Measurements from ENCODE around the gene EPHX1. TPM values are rescaled to one million over a fixed set of nuclear protein-coding genes. Genes with fewer than 3 reads are reported as not detected.
"Not testable (repeated sequence)": the region's sequence is repeated elsewhere in the genome, so short reads cannot be mapped to it uniquely, and the experiment has no call there.

Gene EPHX1
- polyA plus RNA-seq, 4 donors = 7.6 to 39.1 (median 16.7) TPM

GRCh38 chr1:225810579-225811538, 935 bp downstream of the EPHX1 start:
- Histone ChIP-seq H3K4me1 (ENCODE audit: control insufficient read depth in 3 of 3, insufficient read depth in 2 of 3, low read depth in 1 of 3, low read length in 2 of 3) (peaks cover 5 to 29% (median 8%) of the 10 kb centered on the region in 3 donors), H3K27ac (ENCODE audit: low read depth in 1 of 3, low read length in 2 of 3) (peak overlapping the region in 2 of 3 donors; percentile 41 to 56), H3K4me3 (ENCODE audit: low read depth in 1 of 3, low read length in 3 of 3) (peak overlapping the region; percentile 37 to 77 (median 65))
- peak; percentile 27 to 48 for DNase-seq
- 20 to 24% (median 24%) methylated on average over 29 of the region's 29 CpGs for WGBS, 3 donors
- not testable (repeated sequence) for H3K27me3 ChIP-seq (ENCODE audit: control insufficient read depth in 3 of 3, insufficient read depth in 3 of 3, low read length in 3 of 3); H3K9me3 ChIP-seq (ENCODE audit: control insufficient read depth in 2 of 2, insufficient read depth in 1 of 2, low read depth in 1 of 2, low read length in 1 of 2); H3K36me3 ChIP-seq (ENCODE audit: control insufficient read depth in 3 of 3, insufficient read depth in 2 of 3, low read depth in 1 of 3, low read length in 3 of 3); FAIRE-seq

DNA sequence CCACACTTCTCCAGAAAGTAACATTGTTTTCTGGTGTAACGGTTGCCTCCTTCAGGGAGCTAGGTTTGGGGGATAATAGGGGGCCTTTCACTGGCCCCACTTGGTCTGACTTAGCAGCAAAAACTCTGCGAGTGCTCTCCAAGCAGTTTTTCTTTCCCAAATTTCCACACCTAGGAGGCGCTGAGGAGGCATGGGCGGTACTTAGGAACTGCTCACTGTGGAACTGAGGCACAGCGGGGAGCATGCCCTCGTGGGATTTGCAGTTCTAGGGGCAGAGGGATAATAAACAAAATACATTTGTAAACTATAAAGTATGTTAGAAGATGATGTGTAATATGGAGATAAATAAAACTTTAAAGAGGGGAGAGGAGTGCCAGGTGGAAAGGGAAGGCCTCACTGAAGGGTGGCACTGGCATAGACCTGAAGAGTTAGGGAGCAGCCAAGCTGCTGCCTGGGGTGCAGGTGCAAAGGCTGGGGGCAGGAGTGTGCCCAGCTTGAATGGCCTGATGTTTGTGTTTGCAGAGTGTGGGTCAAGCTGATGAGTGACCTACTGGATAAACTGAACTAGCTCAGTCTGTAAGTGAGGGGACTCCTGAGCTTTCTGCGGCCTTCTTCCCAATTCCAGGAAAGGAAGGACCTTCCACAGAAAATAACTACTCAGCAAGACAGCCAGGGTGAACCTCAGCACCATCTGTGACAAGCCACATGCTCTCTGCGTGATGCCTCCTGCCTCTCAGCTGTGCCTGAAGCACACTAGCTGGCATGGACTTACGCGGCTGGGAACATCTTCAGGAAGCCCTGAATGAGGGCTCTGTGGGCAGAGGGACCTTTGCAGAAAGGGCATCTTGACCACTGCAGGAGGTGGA, 1.9 kb downstream of the EPHX1 start:
- no peak overlapping the region for H3K4me3 ChIP-seq (ENCODE audit: low read depth in 1 of 3, low read length in 3 of 3)
- H3K27me3 ChIP-seq (ENCODE audit: control insufficient read depth in 3 of 3, insufficient read depth in 3 of 3, low read length in 3 of 3) = peaks cover 0 to 4% (median 0%) of the 10 kb centered on the region in 3 donors
- 72 to 78% (median 74%) methylated on average over 10 of the region's 10 CpGs for WGBS, 3 donors

GRCh38 chr1:225812488-225813213, 2.7 kb downstream of the EPHX1 start:
- no peak overlapping the region for H3K4me3 ChIP-seq (ENCODE audit: low read depth in 1 of 3, low read length in 3 of 3)
- peaks cover 11 to 37% (median 16%) of the 10 kb centered on the region in 3 donors for H3K4me1 ChIP-seq (ENCODE audit: control insufficient read depth in 3 of 3, insufficient read depth in 2 of 3, low read depth in 1 of 3, low read length in 2 of 3)
- WGBS, 3 donors = 57 to 69% (median 61%) methylated on average over 8 of the region's 8 CpGs
- no peaks in the 10 kb centered on the region for H3K9me3 ChIP-seq (ENCODE audit: control insufficient read depth in 2 of 2, insufficient read depth in 1 of 2, low read depth in 1 of 2, low read length in 1 of 2)
- DNase-seq (no peak), FAIRE-seq (no peak)
- peaks cover 0 to 4% (median 0%) of the 10 kb centered on the region in 3 donors for H3K27me3 ChIP-seq (ENCODE audit: control insufficient read depth in 3 of 3, insufficient read depth in 3 of 3, low read length in 3 of 3)
- peak overlapping the region; percentile 45 to 66 (median 63) for H3K27ac ChIP-seq (ENCODE audit: low read depth in 1 of 3, low read length in 2 of 3)
- H3K36me3 ChIP-seq (ENCODE audit: control insufficient read depth in 3 of 3, insufficient read depth in 2 of 3, low read depth in 1 of 3, low read length in 3 of 3) = peaks cover 0 to 16% (median 0%) of the 10 kb centered on the region in 3 donors

More for the DNA sequence above, 1.9 kb downstream of the EPHX1 start:
- no peaks in the 10 kb centered on the region for H3K9me3 ChIP-seq (ENCODE audit: control insufficient read depth in 2 of 2, insufficient read depth in 1 of 2, low read depth in 1 of 2, low read length in 1 of 2)
- H3K4me1 ChIP-seq (ENCODE audit: control insufficient read depth in 3 of 3, insufficient read depth in 2 of 3, low read depth in 1 of 3, low read length in 2 of 3) = peaks cover 8 to 29% (median 11%) of the 10 kb centered on the region in 3 donors
- FAIRE-seq = no peak
- no peak for DNase-seq
- H3K36me3 ChIP-seq (ENCODE audit: control insufficient read depth in 3 of 3, insufficient read depth in 2 of 3, low read depth in 1 of 3, low read length in 3 of 3) = peaks cover 0 to 8% (median 0%) of the 10 kb centered on the region in 3 donors
- H3K27ac ChIP-seq (ENCODE audit: low read depth in 1 of 3, low read length in 2 of 3) = peak overlapping the region in 1 of 3 donors; percentile 63

GRCh38 chr1:225813214-225813964, 3.5 kb downstream of the EPHX1 start:
- H3K9me3 ChIP-seq (ENCODE audit: control insufficient read depth in 2 of 2, insufficient read depth in 1 of 2, low read depth in 1 of 2, low read length in 1 of 2) = no peaks in the 10 kb centered on the region
- H3K36me3 ChIP-seq (ENCODE audit: control insufficient read depth in 3 of 3, insufficient read depth in 2 of 3, low read depth in 1 of 3, low read length in 3 of 3) = peaks cover 0 to 16% (median 0%) of the 10 kb centered on the region in 3 donors
- WGBS, 3 donors = 4 to 27% (median 15%) methylated on average over 9 to 10 of the region's 10 CpGs
- H3K4me3 ChIP-seq (ENCODE audit: low read depth in 1 of 3, low read length in 3 of 3) = no peak overlapping the region
- FAIRE-seq (no peak), DNase-seq (peak; percentile 79 to 91)
- peaks cover 11 to 40% (median 16%) of the 10 kb centered on the region in 3 donors for H3K4me1 ChIP-seq (ENCODE audit: control insufficient read depth in 3 of 3, insufficient read depth in 2 of 3, low read depth in 1 of 3, low read length in 2 of 3)
- peak overlapping the region; percentile 45 to 66 (median 63) for H3K27ac ChIP-seq (ENCODE audit: low read depth in 1 of 3, low read length in 2 of 3)
- H3K27me3 ChIP-seq (ENCODE audit: control insufficient read depth in 3 of 3, insufficient read depth in 3 of 3, low read length in 3 of 3) = peaks cover 0 to 4% (median 0%) of the 10 kb centered on the region in 3 donors

GRCh38 chr1:225814381-225814780, 4.5 kb downstream of the EPHX1 start:
- peaks cover 11 to 40% (median 16%) of the 10 kb centered on the region in 3 donors for H3K4me1 ChIP-seq (ENCODE audit: control insufficient read depth in 3 of 3, insufficient read depth in 2 of 3, low read depth in 1 of 3, low read length in 2 of 3)
- H3K27ac ChIP-seq (ENCODE audit: low read depth in 1 of 3, low read length in 2 of 3) = peak overlapping the region; percentile 6 to 75 (median 66)
- H3K4me3 ChIP-seq (ENCODE audit: low read depth in 1 of 3, low read length in 3 of 3) = no peak overlapping the region
- no peak for DNase-seq
- FAIRE-seq = no peak
- H3K9me3 ChIP-seq (ENCODE audit: control insufficient read depth in 2 of 2, insufficient read depth in 1 of 2, low read depth in 1 of 2, low read length in 1 of 2) = no peaks in the 10 kb centered on the region
- peaks cover 0 to 4% (median 0%) of the 10 kb centered on the region in 3 donors for H3K27me3 ChIP-seq (ENCODE audit: control insufficient read depth in 3 of 3, insufficient read depth in 3 of 3, low read length in 3 of 3)
- 60 to 61% (median 61%) methylated on average over 7 of the region's 7 CpGs for WGBS, 3 donors
- H3K36me3 ChIP-seq (ENCODE audit: control insufficient read depth in 3 of 3, insufficient read depth in 2 of 3, low read depth in 1 of 3, low read length in 3 of 3) = peaks cover 0 to 16% (median 0%) of the 10 kb centered on the region in 3 donors

- Histone ChIP-seq H3K4me1 (ENCODE audit: control insufficient read depth in 3 of 3, insufficient read depth in 2 of 3, low read depth in 1 of 3, low read length in 2 of 3) (peaks cover 11 to 40% (median 16%) of the 10 kb centered on the region in 3 donors), H3K36me3 (ENCODE audit: control insufficient read depth in 3 of 3, insufficient read depth in 2 of 3, low read depth in 1 of 3, low read length in 3 of 3) (peaks cover 0 to 18% (median 0%) of the 10 kb centered on the region in 3 donors), H3K27ac (ENCODE audit: low read depth in 1 of 3, low read length in 2 of 3) (peak overlapping the region in 1 of 3 donors; percentile 75)
- not testable (repeated sequence) for H3K9me3 ChIP-seq (ENCODE audit: control insufficient read depth in 2 of 2, insufficient read depth in 1 of 2, low read depth in 1 of 2, low read length in 1 of 2); H3K27me3 ChIP-seq (ENCODE audit: control insufficient read depth in 3 of 3, insufficient read depth in 3 of 3, low read length in 3 of 3); H3K4me3 ChIP-seq (ENCODE audit: low read depth in 1 of 3, low read length in 3 of 3); FAIRE-seq; DNase-seq
- WGBS, 3 donors = 86 to 95% (median 94%) methylated on average over 7 of the region's 7 CpGs
These were observed 5.2 kb downstream of the EPHX1 start for GRCh38 chr1:225815090-225815489.

DNA sequence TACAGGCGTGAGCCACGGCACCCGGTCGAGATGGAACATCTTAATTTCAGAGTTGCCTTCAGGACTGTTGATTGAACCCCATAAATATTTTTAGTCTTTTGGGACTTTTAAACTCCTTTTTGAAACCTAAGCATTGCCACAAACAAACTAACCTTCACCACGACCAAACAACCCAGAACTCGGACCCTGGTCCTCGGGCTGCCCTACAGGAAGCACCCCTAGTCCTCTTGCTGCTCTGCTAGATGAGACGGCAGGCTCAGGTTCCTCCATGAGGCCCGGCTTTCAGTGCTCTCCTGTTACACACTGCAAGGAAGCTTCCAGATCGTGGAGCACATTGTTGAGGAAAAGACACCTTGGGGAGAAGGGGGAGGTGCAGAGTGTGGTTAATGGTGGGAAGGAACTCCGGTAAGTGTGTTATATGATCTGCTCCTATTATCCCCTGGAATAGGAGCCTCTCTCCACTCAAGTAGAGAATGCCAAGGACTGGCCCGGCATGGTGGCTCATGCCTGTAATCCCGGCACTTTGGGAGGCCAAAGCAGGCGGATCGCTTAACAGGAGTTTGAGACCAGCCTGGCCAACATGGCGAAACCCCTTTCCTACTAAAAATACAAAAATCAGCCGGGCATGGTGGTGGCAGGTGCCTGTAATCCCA, 5.7 kb downstream of the EPHX1 start:
- DNase-seq (no peak), FAIRE-seq (no peak)
- H3K4me3 ChIP-seq (ENCODE audit: low read depth in 1 of 3, low read length in 3 of 3) = no peak overlapping the region
- H3K36me3 ChIP-seq (ENCODE audit: control insufficient read depth in 3 of 3, insufficient read depth in 2 of 3, low read depth in 1 of 3, low read length in 3 of 3) = peaks cover 0 to 18% (median 0%) of the 10 kb centered on the region in 3 donors
- no peak overlapping the region for H3K27ac ChIP-seq (ENCODE audit: low read depth in 1 of 3, low read length in 2 of 3)
- peaks cover 0 to 4% (median 0%) of the 10 kb centered on the region in 3 donors for H3K27me3 ChIP-seq (ENCODE audit: control insufficient read depth in 3 of 3, insufficient read depth in 3 of 3, low read length in 3 of 3)
- 88 to 94% (median 89%) methylated on average over 17 of the region's 17 CpGs for WGBS, 3 donors
- no peaks in the 10 kb centered on the region for H3K9me3 ChIP-seq (ENCODE audit: control insufficient read depth in 2 of 2, insufficient read depth in 1 of 2, low read depth in 1 of 2, low read length in 1 of 2)
- peaks cover 11 to 40% (median 16%) of the 10 kb centered on the region in 3 donors for H3K4me1 ChIP-seq (ENCODE audit: control insufficient read depth in 3 of 3, insufficient read depth in 2 of 3, low read depth in 1 of 3, low read length in 2 of 3)
